Stimulated activated CD4-positive, alpha-beta T cell treated with anti-CD3 and anti-CD28 coated beads, TNF-alpha, amount 100 ng/mL, for 24 hours (primary cell): Measurements from ENCODE around the gene CAD.
"Not testable (repeated sequence)": the region's sequence is repeated elsewhere in the genome, so short reads cannot be mapped to it uniquely, and the experiment has no call there.

Experiments
- DNase-seq, 3 experiments: peaks; one replicate each; pipeline ENCODE4 v3.0.0-alpha.2; 2020; ENCODE audit warnings: low read depth in 3 of 3

Gene CAD

GRCh38 chr2:27256855-27257454 lies 39.8 kb downstream of the CAD start:
- no peak for DNase-seq

- no peak for DNase-seq
Measured at GRCh38 chr2:27258051-27258450, 40.9 kb downstream of the CAD start.

GRCh38 chr2:27261241-27261925 lies 44.2 kb downstream of the CAD start:
- DNase-seq = no peak

GRCh38 chr2:27261926-27262298 lies 44.7 kb downstream of the CAD start:
- DNase-seq = no peak

- DNase-seq = peak; percentile 34 to 78 (median 55)
Measured at GRCh38 chr2:27262379-27263286, 45.5 kb downstream of the CAD start, which contains the start of gene SLC30A3. TSS of gene SLC30A3 (minus strand) at chr2:27263047. CDS start at chr2:27262906, 141 bp downstream.

- DNase-seq = no peak
Measured at GRCh38 chr2:27263287-27264252, 46.4 kb downstream of the CAD start.

GRCh38 chr2:27264253-27264752 lies 47.1 kb downstream of the CAD start:
- no peak for DNase-seq

- DNase-seq = peak; percentile 23 to 69 (median 36)
Measured at GRCh38 chr2:27264753-27265535, 47.8 kb downstream of the CAD start.

GRCh38 chr2:27265536-27265870 lies 48.3 kb downstream of the CAD start:
- DNase-seq = no peak

- DNase-seq = not testable (repeated sequence)
Measured at GRCh38 chr2:27268296-27268695, 51.1 kb downstream of the CAD start.

- DNase-seq = no peak
Measured at GRCh38 chr2:27270131-27270530, 53.0 kb downstream of the CAD start.

- DNase-seq = no peak
Measured at GRCh38 chr2:27270670-27271069, 53.5 kb downstream of the CAD start.

GRCh38 chr2:27271631-27272340 lies 54.6 kb downstream of the CAD start:
- DNase-seq = no peak

- not testable (repeated sequence) for DNase-seq
Measured at GRCh38 chr2:27272537-27273522, 55.7 kb downstream of the CAD start.

- DNase-seq = no peak
Measured at GRCh38 chr2:27275211-27276150, 58.3 kb downstream of the CAD start, which contains the start of gene DNAJC5G. TSS of gene DNAJC5G (plus strand) at chr2:27275433. CDS start at chr2:27276729, 1,296 bp downstream.

GRCh38 chr2:27278010-27278409 lies 60.8 kb downstream of the CAD start:
- no peak for DNase-seq

GRCh38 chr2:27280826-27281225 lies 63.7 kb downstream of the CAD start:
- no peak for DNase-seq
